ENCODE data around the gene SOD1.

SOD1 gene

GRCh38 chr21:31693222-31693621 is 33.7 kb downstream of the SOD1 start:
- no peak for DNase-seq (ENCODE audit: low read depth)
- H3K4me3 ChIP-seq (ENCODE audit: low read depth, low read length), result no peak overlapping the region
- TF ChIP-seq CTCF (IDR thresholded peaks at IDR 0.05; ENCODE audit: insufficient read depth, low read depth, low read length, missing control alignments), result no peak

- no peak overlapping the region for H3K4me3 ChIP-seq (ENCODE audit: low read depth, low read length)
- DNase-seq (ENCODE audit: low read depth), result no peak
- TF ChIP-seq CTCF (IDR thresholded peaks at IDR 0.05; ENCODE audit: insufficient read depth, low read depth, low read length, missing control alignments), result no peak
Measured at GRCh38 chr21:31696424-31696823, 36.9 kb downstream of the SOD1 start.

DNA sequence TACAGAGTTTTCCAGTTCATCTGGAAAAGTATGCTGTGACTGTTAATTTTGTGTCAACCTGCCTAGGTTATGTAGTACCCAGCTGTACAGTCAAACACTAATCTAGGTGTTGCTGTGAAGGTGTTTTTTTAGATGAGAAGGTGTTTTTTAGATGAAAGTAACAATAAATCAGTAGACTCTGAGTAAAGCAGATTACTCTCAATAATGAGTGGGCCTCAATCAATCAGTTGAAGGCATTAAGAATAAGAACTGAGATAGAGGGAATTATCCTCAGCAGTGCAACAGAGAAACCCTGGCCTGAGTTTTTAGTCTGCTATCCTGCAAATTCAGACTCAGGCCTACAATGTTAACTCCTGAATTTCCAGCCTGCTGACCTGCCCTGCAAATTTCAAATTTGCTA is 39.0 kb downstream of the SOD1 start:
- DNase-seq (ENCODE audit: low read depth), result no peak
- H3K4me3 ChIP-seq (ENCODE audit: low read depth, low read length), result no peak overlapping the region
- TF ChIP-seq CTCF (IDR thresholded peaks at IDR 0.05; ENCODE audit: insufficient read depth, low read depth, low read length, missing control alignments), result no peak

DNA sequence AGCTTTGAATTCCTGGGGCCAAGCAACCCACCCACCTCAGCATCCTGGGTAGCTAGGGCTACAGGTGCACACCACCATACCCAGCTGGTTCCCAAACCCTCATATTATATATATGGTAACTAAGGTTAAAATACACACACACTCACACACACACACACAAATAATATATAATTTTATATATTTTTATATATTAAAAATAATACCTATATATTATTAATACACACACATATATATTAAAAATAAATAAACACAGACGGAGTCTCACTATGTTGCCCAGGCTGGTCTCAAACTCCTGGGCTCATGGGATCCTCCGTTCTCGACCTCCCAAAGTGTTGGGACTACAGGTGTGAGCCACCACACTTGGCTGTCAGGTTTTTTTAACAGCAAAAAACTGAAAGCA is 40.5 kb downstream of the SOD1 start:
- no peak for TF ChIP-seq CTCF (IDR thresholded peaks at IDR 0.05; ENCODE audit: insufficient read depth, low read depth, low read length, missing control alignments)
- DNase-seq (ENCODE audit: low read depth), result no peak
- no peak overlapping the region for H3K4me3 ChIP-seq (ENCODE audit: low read depth, low read length)

- DNase-seq (ENCODE audit: low read depth), result no peak
- H3K4me3 ChIP-seq (ENCODE audit: low read depth, low read length), result no peak overlapping the region
- no peak for TF ChIP-seq CTCF (IDR thresholded peaks at IDR 0.05; ENCODE audit: insufficient read depth, low read depth, low read length, missing control alignments)
Measured at GRCh38 chr21:31706562-31706961, 47.1 kb downstream of the SOD1 start.

- TF ChIP-seq CTCF (IDR thresholded peaks at IDR 0.05; ENCODE audit: insufficient read depth, low read depth, low read length, missing control alignments), result no peak
- no peak for DNase-seq (ENCODE audit: low read depth)
- no peak overlapping the region for H3K4me3 ChIP-seq (ENCODE audit: low read depth, low read length)
Measured at GRCh38 chr21:31707499-31707898, 48.0 kb downstream of the SOD1 start.

DNA sequence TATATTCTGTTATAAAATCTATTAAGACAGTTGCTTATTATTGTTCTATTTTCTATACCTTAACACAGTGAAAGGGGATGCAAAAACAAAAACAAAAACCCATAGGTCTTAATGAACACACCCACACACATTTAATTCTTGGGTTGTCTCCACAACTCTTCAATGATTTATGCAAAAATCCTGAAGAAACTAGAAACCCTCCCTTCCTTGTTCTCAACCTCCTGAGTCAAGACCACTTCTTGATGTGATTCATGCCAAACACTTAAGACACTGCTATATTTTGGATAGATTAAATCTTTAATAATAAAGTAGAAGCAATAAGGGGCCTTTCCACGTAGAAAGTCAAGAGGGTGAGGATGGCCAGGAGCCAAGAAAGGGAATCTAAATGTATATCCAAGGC is 49.0 kb downstream of the SOD1 start:
- no peak for TF ChIP-seq CTCF (IDR thresholded peaks at IDR 0.05; ENCODE audit: insufficient read depth, low read depth, low read length, missing control alignments)
- DNase-seq (ENCODE audit: low read depth), result no peak

More for the DNA sequence above, 49.0 kb downstream of the SOD1 start:
- H3K4me3 ChIP-seq (ENCODE audit: low read depth, low read length), result no peak overlapping the region
